GM12873 (cell line): ENCODE data around the gene SYNJ2.

ENCODE experiments used
- TF ChIP-seq, protein P1 (sequence below): IDR thresholded peaks from 2 replicates; pipeline ENCODE4 v1.5.1; 2012; ENCODE audit warnings: low read depth, mild to moderate bottlenecking, moderate library complexity, low read length, control low read depth; ENCODE audit not compliant: insufficient read depth; ENCODE audit errors: missing control alignments

The SYNJ2 gene

GRCh38 chr6:158031381-158032353, 50.0 kb downstream of the SYNJ2 start:
- TF ChIP-seq, protein P1, sequence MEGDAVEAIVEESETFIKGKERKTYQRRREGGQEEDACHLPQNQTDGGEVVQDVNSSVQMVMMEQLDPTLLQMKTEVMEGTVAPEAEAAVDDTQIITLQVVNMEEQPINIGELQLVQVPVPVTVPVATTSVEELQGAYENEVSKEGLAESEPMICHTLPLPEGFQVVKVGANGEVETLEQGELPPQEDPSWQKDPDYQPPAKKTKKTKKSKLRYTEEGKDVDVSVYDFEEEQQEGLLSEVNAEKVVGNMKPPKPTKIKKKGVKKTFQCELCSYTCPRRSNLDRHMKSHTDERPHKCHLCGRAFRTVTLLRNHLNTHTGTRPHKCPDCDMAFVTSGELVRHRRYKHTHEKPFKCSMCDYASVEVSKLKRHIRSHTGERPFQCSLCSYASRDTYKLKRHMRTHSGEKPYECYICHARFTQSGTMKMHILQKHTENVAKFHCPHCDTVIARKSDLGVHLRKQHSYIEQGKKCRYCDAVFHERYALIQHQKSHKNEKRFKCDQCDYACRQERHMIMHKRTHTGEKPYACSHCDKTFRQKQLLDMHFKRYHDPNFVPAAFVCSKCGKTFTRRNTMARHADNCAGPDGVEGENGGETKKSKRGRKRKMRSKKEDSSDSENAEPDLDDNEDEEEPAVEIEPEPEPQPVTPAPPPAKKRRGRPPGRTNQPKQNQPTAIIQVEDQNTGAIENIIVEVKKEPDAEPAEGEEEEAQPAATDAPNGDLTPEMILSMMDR: no peak

GRCh38 chr6:158032354-158032733, 50.7 kb downstream of the SYNJ2 start:
- TF ChIP-seq, protein P1: no peak

DNA sequence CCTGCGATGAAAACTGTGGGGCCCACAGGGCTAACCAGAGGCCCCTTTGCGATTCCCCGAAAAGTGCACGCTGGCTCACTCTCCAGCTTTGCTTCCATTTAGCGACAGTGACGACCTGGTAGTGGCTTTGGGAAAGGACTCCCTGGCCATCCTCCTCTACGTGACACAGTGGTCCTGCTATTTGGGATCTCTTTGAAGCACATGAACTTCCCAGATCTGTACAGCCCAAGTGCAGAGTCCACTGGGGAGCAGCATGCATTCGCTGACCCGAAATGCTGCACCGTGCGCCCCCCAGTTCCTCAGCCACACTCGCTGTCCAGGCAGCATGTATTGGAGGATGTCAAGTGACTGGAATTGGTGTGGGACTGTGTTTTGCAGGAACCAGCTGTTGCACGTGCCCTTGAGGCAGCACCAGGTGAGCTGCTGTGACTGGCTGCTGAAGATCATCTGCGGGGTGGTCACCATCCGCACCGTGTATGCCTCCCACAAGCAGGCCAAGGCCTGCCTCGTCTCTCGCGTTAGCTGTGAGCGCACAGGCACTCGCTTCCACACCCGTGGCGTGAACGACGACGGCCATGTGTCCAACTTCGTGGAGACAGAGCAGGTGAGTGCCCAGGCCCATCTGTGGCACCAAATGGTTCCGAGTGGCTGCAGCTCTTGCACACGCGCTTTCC, 51.6 kb downstream of the SYNJ2 start:
- TF ChIP-seq, protein P1: no peak

GRCh38 chr6:158033751-158034702, 52.4 kb downstream of the SYNJ2 start:
- TF ChIP-seq, protein P1: no peak

DNA sequence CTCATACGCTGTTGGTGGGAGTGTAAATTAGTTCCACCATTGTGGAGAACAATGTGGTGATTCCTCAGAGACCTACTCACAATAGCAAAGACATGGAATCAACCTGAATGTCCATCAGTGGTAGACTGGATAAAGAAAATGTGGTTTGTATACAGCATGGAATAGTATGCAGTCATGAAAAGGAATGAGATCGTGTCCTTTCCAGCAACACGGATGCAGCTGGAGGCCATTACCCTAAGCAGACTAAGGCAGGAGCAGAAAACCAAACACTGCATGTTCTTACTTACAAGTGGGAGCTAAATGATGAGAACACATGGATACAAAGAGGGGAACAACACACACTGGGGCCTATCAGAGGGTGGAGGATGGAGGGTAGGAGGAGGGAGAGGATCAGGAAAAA, 54.6 kb downstream of the SYNJ2 start:
- TF ChIP-seq, protein P1: no peak

DNA sequence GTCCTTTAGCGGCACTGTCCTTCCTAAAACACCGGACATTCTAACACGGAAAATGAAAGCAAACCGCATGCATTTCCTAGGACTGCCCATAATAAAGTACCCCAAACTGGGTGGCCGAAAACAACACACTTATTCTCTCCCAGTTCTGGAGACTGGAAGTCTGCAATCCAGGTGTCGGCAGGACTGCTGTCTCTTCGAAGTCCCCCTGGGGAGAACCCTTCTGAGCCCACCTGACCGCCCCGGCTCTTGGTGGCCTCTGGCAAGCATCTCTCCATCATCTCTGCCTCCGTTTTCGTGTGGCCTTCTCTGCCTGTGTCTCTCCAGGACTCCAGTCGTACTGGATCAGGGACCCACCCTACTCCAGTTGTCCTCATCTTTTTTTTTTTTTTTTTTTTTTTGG, 55.4 kb downstream of the SYNJ2 start:
- TF ChIP-seq, protein P1: no peak
